PC-9 (cell line): ENCODE results near the gene CDC42BPG. TPM values are rescaled to one million over a fixed set of nuclear protein-coding genes. Genes with fewer than 3 reads are reported as not detected.
A peak's percentile ranks its signal among the peaks of the same experiment; 100 is the strongest.

Experiments used
- BruUV-seq: library from RNA; stranded (reverse); fragments of 400-500 nt; replicated peaks from 2 replicates; lab custom pipeline; 2021; lab: Mats Ljungman, UMichigan
- CTCF ChIA-PET: fragments of 300-600 bp; sonication (Branson Sonifier 250); formaldehyde crosslinking; loops from one replicate; lab custom pipeline; 2022; ENCODE audit warnings: antibody characterized with exemption; lab: Charles Lee
- POLR2A ChIA-PET: fragments of 300-600 bp; sonication (Branson Sonifier 250); formaldehyde crosslinking; loops from one replicate; lab custom pipeline; 2022; ENCODE audit warnings: antibody characterized with exemption; ENCODE audit not compliant: unreplicated experiment; lab: Charles Lee
- DNase-seq, 2 experiments: peaks; one replicate each; pipeline versions ENCODE4 v3.0.0 to v3.0.0-alpha.2; 2015 to 2022; ENCODE audit warnings: mixed read lengths in 1 of 2
- H2AFZ ChIP-seq: fragments of 200-600 bp; sonication (generic); 2 replicates; pipeline ENCODE4 v1.8.1; 2017; ENCODE audit warnings: antibody characterized with exemption
- H3F3A ChIP-seq: fragments of 200-600 bp; sonication (generic); 2 replicates; pipeline ENCODE4 v1.8.1; 2017; ENCODE audit warnings: antibody characterized with exemption, mild to moderate bottlenecking, low read depth; ENCODE audit not compliant: insufficient read depth
- H3K27ac ChIP-seq: fragments of 200-600 bp; sonication (generic); 2 replicates; pipeline ENCODE4 v1.6.1; 2016; ENCODE audit warnings: mixed run types
- H3K27me3 ChIP-seq: fragments of 200-600 bp; sonication (generic); 2 replicates; pipeline ENCODE4 v1.6.1; 2016; ENCODE audit warnings: low read depth, mixed run types; ENCODE audit not compliant: insufficient read depth
- H3K36me3 ChIP-seq: fragments of 200-600 bp; sonication (generic); 2 replicates; pipeline ENCODE4 v1.6.1; 2016; ENCODE audit warnings: low read depth, mixed run types
- H3K4me1 ChIP-seq: fragments of 200-600 bp; sonication (generic); replicated peaks from 2 replicates; pipeline ENCODE4 v1.6.1; 2016; ENCODE audit warnings: mixed run types; ENCODE audit not compliant: insufficient read depth
- H3K4me2 ChIP-seq: fragments of 200-600 bp; sonication (generic); 2 replicates; pipeline ENCODE4 v1.6.1; 2017; ENCODE audit warnings: mixed run types
- H3K4me3 ChIP-seq: fragments of 200-600 bp; sonication (generic); 2 replicates; pipeline ENCODE4 v1.6.1; 2016; ENCODE audit warnings: mixed run types
- H3K79me2 ChIP-seq: fragments of 200-600 bp; sonication (generic); 2 replicates; pipeline ENCODE4 v1.6.1; 2017; ENCODE audit warnings: low read depth, mixed run types
- H3K9me2 ChIP-seq: fragments of 200-600 bp; sonication (generic); 2 replicates; pipeline ENCODE4 v1.8.1; 2017; ENCODE audit warnings: mild to moderate bottlenecking; ENCODE audit not compliant: insufficient read depth
- H3K9me3 ChIP-seq: fragments of 200-600 bp; sonication (generic); 2 replicates; pipeline ENCODE4 v1.8.1; 2016; ENCODE audit warnings: low read depth; ENCODE audit not compliant: insufficient read depth
- H4K20me1 ChIP-seq: fragments of 200-600 bp; sonication (generic); 2 replicates; pipeline ENCODE4 v1.8.1; 2017; ENCODE audit not compliant: insufficient read depth
- CTCF ChIP-seq: fragments of 200-600 bp; sonication (generic); conservative IDR thresholded peaks from 2 replicates; pipeline ENCODE4 v1.6.1; 2017; ENCODE audit warnings: mixed run types, antibody characterized with exemption, mild to moderate bottlenecking, moderate library complexity
- EZH2 ChIP-seq: fragments of 200-600 bp; sonication (generic); IDR thresholded peaks from 2 replicates; pipeline ENCODE4 v1.8.0; 2017; ENCODE audit warnings: antibody characterized with exemption, low read depth
- intact Hi-C: fragments of 100-400 bp; cut with micrococcal nuclease; formaldehyde crosslinking; loops from one replicate; pipeline ENCODE4 v1.10.0; 2022; ENCODE audit not compliant: unreplicated experiment
- total RNA-seq: library from RNA; stranded (reverse); gene quantifications from 2 replicates; pipeline ENCODE4 v1.2.3, GENCODE V29; 2021

The CDC42BPG gene
- total RNA-seq, 1 experiment from 2014 or later = 31.3 TPM

GRCh38 chr11:64885367-64886286, 41.2 kb upstream of the CDC42BPG start:
- Histone ChIP-seq H3K79me2 (no peaks in the 10 kb centered on the region), H3F3A (peaks cover 31% of the 10 kb centered on the region; the same call in 1 of the 2 replicates), H2AFZ (no peak overlapping the region), H4K20me1 (no peaks in the 10 kb centered on the region), H3K27me3 (no peaks in the 10 kb centered on the region), H3K4me3 (no peak overlapping the region), H3K9me2 (no peaks in the 10 kb centered on the region), H3K36me3 (no peaks in the 10 kb centered on the region), H3K9me3 (no peaks in the 10 kb centered on the region), H3K4me2 (peak overlapping the region; percentile 9), H3K27ac (no peak overlapping the region), H3K4me1 (peaks cover 24% of the 10 kb centered on the region)
- DNase-seq = no peak
- BruUV-seq = no TSS peak
- ChIA-PET CTCF (no interaction called here), POLR2A (interaction anchor here (0.5 to 0.6 kb wide), 3 partner anchors 15 to 639 kb away, joined by 3 read pairs; partner anchors contain the start of gene PPP1R14B)
- TF ChIP-seq CTCF = no peak
- TF ChIP-seq EZH2 = no peak
- intact Hi-C loops = no loop called here

DNA sequence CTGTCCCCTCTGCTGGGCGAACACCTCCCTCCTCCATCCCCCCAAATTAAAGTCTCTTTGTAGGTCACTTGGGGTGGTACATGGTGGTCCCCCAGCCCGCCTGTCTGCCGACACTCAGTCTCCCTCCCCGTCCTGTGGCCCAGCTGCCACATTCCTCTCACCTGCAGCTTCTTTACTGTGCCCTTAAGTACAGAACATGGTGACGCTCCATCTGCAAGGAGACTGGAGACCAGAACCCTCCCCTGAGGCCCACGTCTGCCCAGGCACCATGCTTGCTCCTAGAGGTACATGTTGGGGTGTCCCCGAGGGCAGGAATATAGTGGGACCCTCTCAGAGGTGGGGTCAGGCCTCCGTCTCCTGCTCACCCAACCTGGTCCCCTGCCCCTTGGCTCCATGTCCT, 39.6 kb upstream of the CDC42BPG start:
- no TSS peak for BruUV-seq
- Histone ChIP-seq H3F3A (peaks cover 25% of the 10 kb centered on the region; the same call in 1 of the 2 replicates), H3K4me2 (no peak overlapping the region), H3K27ac (no peak overlapping the region), H3K9me2 (no peaks in the 10 kb centered on the region), H3K79me2 (peaks cover 9% of the 10 kb centered on the region), H2AFZ (no peak overlapping the region), H3K4me1 (peaks cover 26% of the 10 kb centered on the region), H3K27me3 (no peaks in the 10 kb centered on the region), H4K20me1 (no peaks in the 10 kb centered on the region), H3K4me3 (no peak overlapping the region), H3K36me3 (no peaks in the 10 kb centered on the region), H3K9me3 (no peaks in the 10 kb centered on the region)
- intact Hi-C loops = no loop called here
- ChIA-PET CTCF (interaction anchor here (0.6 kb wide), 1 partner anchor 49 kb away, joined by 3 read pairs; no protein-coding TSS in a partner anchor), POLR2A (no interaction called here)
- no peak for DNase-seq
- TF ChIP-seq EZH2 = no peak
- no peak for TF ChIP-seq CTCF

DNA sequence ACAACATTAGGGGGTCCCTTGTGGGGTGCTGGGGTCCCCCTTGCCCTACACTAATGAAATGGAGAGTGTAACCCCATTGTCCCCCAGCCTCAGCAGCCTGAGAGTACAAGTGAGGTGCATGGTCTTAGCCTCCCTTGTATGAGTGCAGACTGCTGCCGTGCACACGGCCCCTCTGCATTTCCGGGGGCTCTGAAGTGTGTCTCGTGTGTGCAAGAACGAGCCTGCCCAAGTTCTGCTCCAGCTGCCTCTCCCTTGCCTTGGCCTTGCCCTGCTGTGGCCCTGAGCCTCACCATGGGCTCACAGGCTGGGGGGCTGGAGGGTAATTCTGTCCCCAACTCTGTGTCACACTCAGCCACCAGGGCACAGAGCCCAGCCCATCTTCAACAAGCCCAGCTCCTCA, 39.1 kb upstream of the CDC42BPG start:
- no peak overlapping the region for H3K4me3 ChIP-seq
- no peaks in the 10 kb centered on the region for H3K9me3 ChIP-seq
- no TSS peak for BruUV-seq
- POLR2A ChIA-PET = no interaction called here
- no peak overlapping the region for H3K4me2 ChIP-seq
- DNase-seq = no peak
- H3K79me2 ChIP-seq = peaks cover 10% of the 10 kb centered on the region
- no peak overlapping the region for H2AFZ ChIP-seq
- no peaks in the 10 kb centered on the region for H4K20me1 ChIP-seq
- no peak for TF ChIP-seq EZH2
- no peak for TF ChIP-seq CTCF
- H3F3A ChIP-seq = peaks cover 25% of the 10 kb centered on the region; the same call in 1 of the 2 replicates
- CTCF ChIA-PET = interaction anchor here (0.6 kb wide), 1 partner anchor 49 kb away, joined by 3 read pairs; no protein-coding TSS in a partner anchor
- no peak overlapping the region for H3K27ac ChIP-seq
- no peaks in the 10 kb centered on the region for H3K27me3 ChIP-seq
- no peaks in the 10 kb centered on the region for H3K36me3 ChIP-seq
- peaks cover 25% of the 10 kb centered on the region for H3K4me1 ChIP-seq
- no peaks in the 10 kb centered on the region for H3K9me2 ChIP-seq
- intact Hi-C loops = no loop called here
